Stimulated activated naive CD8-positive, alpha-beta T cell treated with anti-CD3 and anti-CD28 coated beads, Interleukin-15, Interleukin-2, amounts not matched to agents 100 ng/mL and 50 ng/mL, for 24 hours (primary cell): ENCODE measurements around the gene SLC14A1.
"Not testable (repeated sequence)": the region's sequence is repeated elsewhere in the genome, so short reads cannot be mapped to it uniquely, and the experiment has no call there.

Experiments
- H3K27ac Mint-ChIP-seq: one replicate; pipeline ENCODE4 v1.8.0; 2021; ENCODE audit warnings: mild to moderate bottlenecking, mixed read lengths
- H3K27me3 Mint-ChIP-seq: one replicate; pipeline ENCODE4 v1.8.0; 2021; ENCODE audit warnings: mixed read lengths
- H3K36me3 Mint-ChIP-seq: one replicate; pipeline ENCODE4 v1.8.0; 2021; ENCODE audit warnings: low read depth, mixed read lengths
- H3K4me1 Mint-ChIP-seq: one replicate; pipeline ENCODE4 v1.8.0; 2021; ENCODE audit warnings: low read depth, mixed read lengths
- H3K4me3 Mint-ChIP-seq: one replicate; pipeline ENCODE4 v1.8.0; 2021; ENCODE audit warnings: mild to moderate bottlenecking, mixed read lengths
- H3K9me3 Mint-ChIP-seq: one replicate; pipeline ENCODE4 v1.8.0; 2021; ENCODE audit warnings: mixed read lengths

Gene SLC14A1

GRCh38 chr18:45733535-45733934, 9.6 kb downstream of the SLC14A1 start:
- no peaks in the 10 kb centered on the region for H3K9me3 Mint-ChIP-seq
- no peaks in the 10 kb centered on the region for H3K27me3 Mint-ChIP-seq
- H3K4me1 Mint-ChIP-seq = no peaks in the 10 kb centered on the region
- H3K36me3 Mint-ChIP-seq = no peaks in the 10 kb centered on the region
- no peak overlapping the region for H3K27ac Mint-ChIP-seq
- H3K4me3 Mint-ChIP-seq = no peak overlapping the region

- no peaks in the 10 kb centered on the region for H3K36me3 Mint-ChIP-seq
- H3K9me3 Mint-ChIP-seq = no peaks in the 10 kb centered on the region
- H3K27me3 Mint-ChIP-seq = no peaks in the 10 kb centered on the region
- H3K4me3 Mint-ChIP-seq = no peak overlapping the region
- no peak overlapping the region for H3K27ac Mint-ChIP-seq
- no peaks in the 10 kb centered on the region for H3K4me1 Mint-ChIP-seq
Observed at GRCh38 chr18:45734505-45734904, 10.5 kb downstream of the SLC14A1 start.

GRCh38 chr18:45734944-45735343, 11.0 kb downstream of the SLC14A1 start:
- H3K27me3 Mint-ChIP-seq = no peaks in the 10 kb centered on the region
- no peaks in the 10 kb centered on the region for H3K9me3 Mint-ChIP-seq
- no peak overlapping the region for H3K27ac Mint-ChIP-seq
- no peaks in the 10 kb centered on the region for H3K36me3 Mint-ChIP-seq
- no peak overlapping the region for H3K4me3 Mint-ChIP-seq
- no peaks in the 10 kb centered on the region for H3K4me1 Mint-ChIP-seq

GRCh38 chr18:45738660-45739059, 14.7 kb downstream of the SLC14A1 start:
- H3K9me3 Mint-ChIP-seq = no peaks in the 10 kb centered on the region
- H3K27ac Mint-ChIP-seq = no peak overlapping the region
- H3K4me1 Mint-ChIP-seq = no peaks in the 10 kb centered on the region
- no peaks in the 10 kb centered on the region for H3K27me3 Mint-ChIP-seq
- no peaks in the 10 kb centered on the region for H3K36me3 Mint-ChIP-seq
- H3K4me3 Mint-ChIP-seq = no peak overlapping the region

GRCh38 chr18:45739268-45739667, 15.3 kb downstream of the SLC14A1 start:
- no peak overlapping the region for H3K27ac Mint-ChIP-seq
- H3K4me1 Mint-ChIP-seq = no peaks in the 10 kb centered on the region
- no peaks in the 10 kb centered on the region for H3K36me3 Mint-ChIP-seq
- H3K4me3 Mint-ChIP-seq = no peak overlapping the region
- no peaks in the 10 kb centered on the region for H3K27me3 Mint-ChIP-seq
- no peaks in the 10 kb centered on the region for H3K9me3 Mint-ChIP-seq

GRCh38 chr18:45739848-45740247, 15.9 kb downstream of the SLC14A1 start:
- Mint-ChIP-seq H3K27ac (no peak overlapping the region), H3K27me3 (no peaks in the 10 kb centered on the region), H3K36me3 (no peaks in the 10 kb centered on the region), H3K9me3 (no peaks in the 10 kb centered on the region), H3K4me1 (no peaks in the 10 kb centered on the region), H3K4me3 (no peak overlapping the region)

- H3K4me1 Mint-ChIP-seq = no peaks in the 10 kb centered on the region
- no peak overlapping the region for H3K27ac Mint-ChIP-seq
- H3K9me3 Mint-ChIP-seq = no peaks in the 10 kb centered on the region
- no peaks in the 10 kb centered on the region for H3K27me3 Mint-ChIP-seq
- no peaks in the 10 kb centered on the region for H3K36me3 Mint-ChIP-seq
- H3K4me3 Mint-ChIP-seq = no peak overlapping the region
Observed at GRCh38 chr18:45741056-45741455, 17.1 kb downstream of the SLC14A1 start.

GRCh38 chr18:45745817-45746461, 22.0 kb downstream of the SLC14A1 start:
- Mint-ChIP-seq H3K4me3 (no peak overlapping the region), H3K36me3 (no peaks in the 10 kb centered on the region), H3K9me3 (no peaks in the 10 kb centered on the region), H3K27ac (no peak overlapping the region), H3K4me1 (no peaks in the 10 kb centered on the region), H3K27me3 (no peaks in the 10 kb centered on the region)

GRCh38 chr18:45748501-45748900, 24.5 kb downstream of the SLC14A1 start:
- no peaks in the 10 kb centered on the region for H3K9me3 Mint-ChIP-seq
- H3K27ac Mint-ChIP-seq = no peak overlapping the region
- no peaks in the 10 kb centered on the region for H3K27me3 Mint-ChIP-seq
- no peak overlapping the region for H3K4me3 Mint-ChIP-seq
- no peaks in the 10 kb centered on the region for H3K36me3 Mint-ChIP-seq
- no peaks in the 10 kb centered on the region for H3K4me1 Mint-ChIP-seq

GRCh38 chr18:45749918-45750689, 26.1 kb downstream of the SLC14A1 start:
- no peaks in the 10 kb centered on the region for H3K9me3 Mint-ChIP-seq
- H3K4me1 Mint-ChIP-seq = no peaks in the 10 kb centered on the region
- no peak overlapping the region for H3K4me3 Mint-ChIP-seq
- no peak overlapping the region for H3K27ac Mint-ChIP-seq
- no peaks in the 10 kb centered on the region for H3K36me3 Mint-ChIP-seq
- H3K27me3 Mint-ChIP-seq = peaks cover 1% of the 10 kb centered on the region

- no peak overlapping the region for H3K4me3 Mint-ChIP-seq
- H3K4me1 Mint-ChIP-seq = no peaks in the 10 kb centered on the region
- H3K36me3 Mint-ChIP-seq = no peaks in the 10 kb centered on the region
- H3K27me3 Mint-ChIP-seq = peaks cover 11% of the 10 kb centered on the region
- H3K27ac Mint-ChIP-seq = no peak overlapping the region
- no peaks in the 10 kb centered on the region for H3K9me3 Mint-ChIP-seq
Observed at GRCh38 chr18:45751766-45752165, 27.8 kb downstream of the SLC14A1 start.

GRCh38 chr18:45752681-45753080, 28.7 kb downstream of the SLC14A1 start:
- no peaks in the 10 kb centered on the region for H3K36me3 Mint-ChIP-seq
- no peaks in the 10 kb centered on the region for H3K4me1 Mint-ChIP-seq
- no peaks in the 10 kb centered on the region for H3K9me3 Mint-ChIP-seq
- peaks cover 15% of the 10 kb centered on the region for H3K27me3 Mint-ChIP-seq
- H3K27ac Mint-ChIP-seq = no peak overlapping the region
- no peak overlapping the region for H3K4me3 Mint-ChIP-seq

- Mint-ChIP-seq H3K36me3 (no peaks in the 10 kb centered on the region), H3K27ac (no peak overlapping the region), H3K9me3 (no peaks in the 10 kb centered on the region), H3K27me3 (peaks cover 15% of the 10 kb centered on the region), H3K4me3 (no peak overlapping the region), H3K4me1 (no peaks in the 10 kb centered on the region)
Observed at GRCh38 chr18:45753286-45753685, 29.3 kb downstream of the SLC14A1 start.

- Mint-ChIP-seq H3K27ac (no peak overlapping the region), H3K4me3 (no peak overlapping the region), H3K4me1 (no peaks in the 10 kb centered on the region), H3K9me3 (no peaks in the 10 kb centered on the region), H3K27me3 (peaks cover 22% of the 10 kb centered on the region), H3K36me3 (no peaks in the 10 kb centered on the region)
Observed at GRCh38 chr18:45755934-45756333, 32.0 kb downstream of the SLC14A1 start.

GRCh38 chr18:45757005-45757404, 33.0 kb downstream of the SLC14A1 start:
- Mint-ChIP-seq H3K27me3 (peaks cover 22% of the 10 kb centered on the region), H3K9me3 (no peaks in the 10 kb centered on the region), H3K4me3 (no peak overlapping the region), H3K27ac (no peak overlapping the region), H3K36me3 (no peaks in the 10 kb centered on the region), H3K4me1 (no peaks in the 10 kb centered on the region)

- H3K9me3 Mint-ChIP-seq, H3K4me3 Mint-ChIP-seq, H3K36me3 Mint-ChIP-seq, H3K4me1 Mint-ChIP-seq, H3K27ac Mint-ChIP-seq: not testable (repeated sequence)
- peaks cover 22% of the 10 kb centered on the region for H3K27me3 Mint-ChIP-seq
Observed at GRCh38 chr18:45757644-45758043, 33.7 kb downstream of the SLC14A1 start.
